ENCODE data around the gene ZNF619. TPM values are rescaled to one million over a fixed set of nuclear protein-coding genes. Genes with fewer than 3 reads are reported as not detected.

Gene ZNF619
- total and polyA plus RNA-seq, 2 of the 13 experiments (the other 11 are each of a cell fraction or from before 2014, with no cell fraction given) = 0.83 to 5.2 TPM

- no peak for TF ChIP-seq NFAT5 (CRISPR knock-in tag; IDR thresholded peaks at IDR 0.05)
- TF ChIP-seq MAZ (IDR thresholded peaks at IDR 0.05; ENCODE audit: borderline replicate concordance, low read depth, low read length) = no peak
- TF ChIP-seq MAZ (CRISPR knock-in tag; IDR thresholded peaks at IDR 0.05; ENCODE audit: low read depth) = 0 out of 2 replicates have a peak, but pooled peaks have one; percentile 36
- peak; percentile 62; the same call in 1 of the 2 replicates for TF ChIP-seq ZBTB20 (CRISPR knock-in tag; IDR thresholded peaks at IDR 0.05; ENCODE audit: borderline replicate concordance, low read depth)
- no peak for TF ChIP-seq CBX2 (IDR thresholded peaks at IDR 0.05; ENCODE audit: low read depth, low read length)
- TF ChIP-seq CBX2 (CRISPR knock-in tag; IDR thresholded peaks at IDR 0.05; ENCODE audit: low read depth) = no peak
- TF ChIP-seq RNF2 (conservative IDR thresholded peaks at IDR 0.05; ENCODE audit: low read depth) = 0 out of 2 replicates have a peak, but pooled peaks have one; percentile 23
- 0 out of 2 replicates have a peak, but pooled peaks have one; percentile 52 for TF ChIP-seq RXRB (CRISPR knock-in tag; IDR thresholded peaks at IDR 0.05; ENCODE audit: borderline replicate concordance)
- TF ChIP-seq ZHX1 (CRISPR knock-in tag; IDR thresholded peaks at IDR 0.05; ENCODE audit: low read depth) = peak; percentile 89
- no peak for TF ChIP-seq STAG1 (CRISPR knock-in tag; IDR thresholded peaks at IDR 0.05)
- TF ChIP-seq REST (IDR thresholded peaks at IDR 0.05; ENCODE audit: borderline replicate concordance in 1 of 2, low read depth in 1 of 2, low read length in 2 of 2) = no peak
- TF ChIP-seq ZNF329 (CRISPR knock-in tag; IDR thresholded peaks at IDR 0.05; ENCODE audit: low read depth) = 0 out of 2 replicates have a peak, but pooled peaks have one; percentile 71
- peak; percentile 22; the same call in 1 of the 2 replicates for TF ChIP-seq ETV5 (CRISPR knock-in tag; IDR thresholded peaks at IDR 0.05; ENCODE audit: borderline replicate concordance)
- TF ChIP-seq RCOR2 (CRISPR knock-in tag; IDR thresholded peaks at IDR 0.05) = no peak
- TF ChIP-seq GFI1 (CRISPR knock-in tag; IDR thresholded peaks at IDR 0.05; ENCODE audit: borderline replicate concordance) = peak; percentile 43
- TF ChIP-seq MED1 (CRISPR knock-in tag; IDR thresholded peaks at IDR 0.05) = peak; percentile 38; the same call in 1 of the 2 replicates
- peak; percentile 80 for TF ChIP-seq ZBTB21 (CRISPR knock-in tag; IDR thresholded peaks at IDR 0.05)
These were observed 23.8 kb upstream of the ZNF619 start (continued) for GRCh38 chr3:40452876-40453730.

Measured in HepG2 (cell line).